T47D (cell line): ENCODE data around the gene B3GNT9.

Experiments
- DNase-seq, 2 experiments: peaks; one replicate each; pipeline versions ENCODE4 v3.0.0 to v3.0.0-alpha.2; 2011 to 2012; ENCODE audit warnings: low read depth in 1 of 2, low spot score in 1 of 2
- JUND ChIP-seq: IDR thresholded peaks from 2 replicates; pipeline ENCODE4 v1.6.1; 2012; ENCODE audit warnings: low read depth
- in situ Hi-C: cut with HindIII; loops from 2 replicates; pipeline ENCODE4 v1.10.0; 2016; ENCODE audit warnings: low sequenced_read_pairs, low pct_unique_long_range_greater_than_20kb

The B3GNT9 gene

GRCh38 chr16:67105881-67106280 lies 44.9 kb downstream of the B3GNT9 start:
- in situ Hi-C loops: no loop called here
- TF ChIP-seq JUND: no peak
- DNase-seq: no peak

GRCh38 chr16:67105246-67105645 lies 45.6 kb downstream of the B3GNT9 start:
- no peak for TF ChIP-seq JUND
- DNase-seq: no peak
- in situ Hi-C loops: no loop called here

GRCh38 chr16:67104845-67105244 lies 46.0 kb downstream of the B3GNT9 start:
- in situ Hi-C loops: no loop called here
- TF ChIP-seq JUND: no peak
- DNase-seq: no peak

GRCh38 chr16:67104061-67104460 lies 46.7 kb downstream of the B3GNT9 start:
- TF ChIP-seq JUND: no peak
- peak in 1 of 2 experiments; percentile 71 for DNase-seq
- in situ Hi-C loops: no loop called here

GRCh38 chr16:67101311-67102082 lies 49.3 kb downstream of the B3GNT9 start:
- in situ Hi-C loops: no loop called here
- DNase-seq: no peak
- TF ChIP-seq JUND: no peak

GRCh38 chr16:67100569-67101310 lies 50.1 kb downstream of the B3GNT9 start:
- in situ Hi-C loops: no loop called here
- peak; percentile 39 to 60 for DNase-seq
- no peak for TF ChIP-seq JUND

GRCh38 chr16:67098599-67098998 lies 52.2 kb downstream of the B3GNT9 start:
- TF ChIP-seq JUND: no peak
- in situ Hi-C loops: no loop called here
- DNase-seq: no peak
